Muscle layer of duodenum (tissue), 2 donors: ENCODE measurements around the gene N4BP2.
"Not testable (repeated sequence)": the region's sequence is repeated elsewhere in the genome, so short reads cannot be mapped to it uniquely, and the experiment has no call there.

Experiments
- H3K27ac ChIP-seq: one replicate; pipeline ENCODE4 v1.7.0; 2013; ENCODE audit warnings: mild to moderate bottlenecking, low read length
- H3K27me3 ChIP-seq: one replicate; pipeline ENCODE4 v1.7.0; 2013; ENCODE audit warnings: low read depth, mild to moderate bottlenecking, control low read depth, low read length
- H3K36me3 ChIP-seq, 2 donors: one replicate each; pipeline ENCODE4 v1.7.0; 2013; ENCODE audit warnings: low read length in 2 of 2, control low read depth in 1 of 2, mild to moderate bottlenecking in 1 of 2; ENCODE audit not compliant: insufficient read depth in 2 of 2, control insufficient read depth in 1 of 2
- H3K4me1 ChIP-seq, 2 donors: one replicate each; pipeline ENCODE4 v1.7.0; 2013; ENCODE audit warnings: low read length in 2 of 2, mild to moderate bottlenecking in 2 of 2, control low read depth in 1 of 2, moderate library complexity in 1 of 2; ENCODE audit not compliant: insufficient read depth in 2 of 2, control insufficient read depth in 1 of 2
- H3K4me3 ChIP-seq, 2 donors: one replicate each; pipeline ENCODE4 v1.7.0; 2013; ENCODE audit warnings: low read length in 2 of 2, low read depth in 1 of 2, mild to moderate bottlenecking in 1 of 2
- H3K9me3 ChIP-seq, 2 donors: one replicate each; pipeline ENCODE4 v1.7.0; 2013; ENCODE audit warnings: low read length in 2 of 2, control low read depth in 1 of 2, mild to moderate bottlenecking in 1 of 2; ENCODE audit not compliant: control insufficient read depth in 1 of 2
- donor health status: healthy.

The N4BP2 gene

GRCh38 chr4:40056716-40057585, at the start of gene N4BP2:
TSS of gene N4BP2 (plus strand) at chr4:40056850. CDS start at chr4:40097341, 40,491 bp downstream.
- H3K36me3 ChIP-seq, result peaks cover 0 to 9% of the 10 kb centered on the region in 2 donors
- no peaks in the 10 kb centered on the region for H3K9me3 ChIP-seq
- H3K4me1 ChIP-seq, result peaks cover 0 to 19% of the 10 kb centered on the region in 2 donors
- no peaks in the 10 kb centered on the region for H3K27me3 ChIP-seq
- peak within 1 kb of the TSS; percentile 88 to 96 for H3K4me3 ChIP-seq
- peak within 1 kb of the TSS; percentile 99 for H3K27ac ChIP-seq

DNA sequence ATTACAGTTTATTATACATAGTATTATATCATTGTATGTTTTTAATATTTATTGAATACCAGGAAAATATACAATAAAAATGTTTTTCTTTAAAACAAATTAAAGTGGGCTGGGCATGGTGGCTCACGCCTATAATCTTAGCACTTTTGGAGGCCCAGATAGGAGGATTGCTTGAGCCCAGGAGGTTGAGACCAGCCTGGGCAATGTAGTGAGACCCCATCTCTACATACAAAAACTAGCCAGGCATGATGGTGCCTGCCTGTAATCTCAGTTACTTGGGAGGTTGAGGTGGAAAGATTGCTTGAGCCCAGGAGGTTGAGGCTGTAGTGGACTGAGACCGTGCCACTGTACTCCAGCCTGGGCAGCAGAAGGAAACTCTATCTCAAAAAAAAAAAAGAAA, 40.6 kb upstream of the N4BP2 start:
- Histone ChIP-seq H3K4me1 (no peaks in the 10 kb centered on the region), H3K9me3 (no peaks in the 10 kb centered on the region), H3K36me3 (no peaks in the 10 kb centered on the region), H3K27me3 (no peaks in the 10 kb centered on the region), H3K4me3 (no peak overlapping the region), H3K27ac (no peak overlapping the region)

- Histone ChIP-seq H3K4me3 (no peak overlapping the region), H3K4me1 (no peaks in the 10 kb centered on the region), H3K9me3 (no peaks in the 10 kb centered on the region), H3K36me3 (no peaks in the 10 kb centered on the region), H3K27me3 (no peaks in the 10 kb centered on the region), H3K27ac (no peak overlapping the region)
Observed at GRCh38 chr4:40020221-40020620, 36.4 kb upstream of the N4BP2 start.

GRCh38 chr4:40021116-40021515, 35.5 kb upstream of the N4BP2 start:
- not testable (repeated sequence) for H3K4me1 ChIP-seq, H3K9me3 ChIP-seq, H3K27ac ChIP-seq, H3K4me3 ChIP-seq, H3K36me3 ChIP-seq, H3K27me3 ChIP-seq

- not testable (repeated sequence) for H3K27me3 ChIP-seq, H3K36me3 ChIP-seq, H3K4me1 ChIP-seq, H3K4me3 ChIP-seq, H3K9me3 ChIP-seq, H3K27ac ChIP-seq
Observed at GRCh38 chr4:40024049-40024448, 32.6 kb upstream of the N4BP2 start.

- H3K27me3 ChIP-seq, result no peaks in the 10 kb centered on the region
- H3K27ac ChIP-seq, result no peak overlapping the region
- H3K4me3 ChIP-seq, result no peak overlapping the region
- H3K4me1 ChIP-seq, result no peaks in the 10 kb centered on the region
- H3K9me3 ChIP-seq, result no peaks in the 10 kb centered on the region
- H3K36me3 ChIP-seq, result no peaks in the 10 kb centered on the region
Observed at GRCh38 chr4:40032785-40033184, 23.9 kb upstream of the N4BP2 start.

- Histone ChIP-seq H3K27ac (no peak overlapping the region), H3K27me3 (no peaks in the 10 kb centered on the region), H3K4me1 (no peaks in the 10 kb centered on the region), H3K36me3 (no peaks in the 10 kb centered on the region), H3K9me3 (no peaks in the 10 kb centered on the region), H3K4me3 (no peak overlapping the region)
Observed at GRCh38 chr4:40033613-40034012, 23.0 kb upstream of the N4BP2 start.

DNA sequence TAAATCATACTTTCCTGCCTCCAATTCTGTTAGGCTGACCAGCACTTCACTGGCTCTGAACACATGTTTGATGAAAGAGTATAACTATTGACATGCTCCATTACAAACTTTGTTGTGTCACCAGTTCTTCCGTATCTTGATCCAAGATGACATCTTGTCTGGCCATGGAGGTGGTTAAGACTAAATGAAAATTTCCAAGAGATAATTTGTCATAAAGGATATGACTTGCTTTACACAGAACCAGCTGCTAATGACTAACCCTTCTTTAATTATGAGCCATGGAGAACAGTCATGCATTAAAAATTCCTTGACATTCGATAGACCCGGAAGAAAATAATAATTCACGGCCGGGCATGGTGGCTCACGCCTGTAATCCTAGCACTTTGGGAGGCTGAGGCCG, 17.7 kb upstream of the N4BP2 start:
- no peak overlapping the region for H3K27ac ChIP-seq

GRCh38 chr4:40040908-40041307, 15.7 kb upstream of the N4BP2 start:
- H3K36me3 ChIP-seq, result no peaks in the 10 kb centered on the region
- H3K27me3 ChIP-seq, result no peaks in the 10 kb centered on the region
- no peaks in the 10 kb centered on the region for H3K4me1 ChIP-seq
- H3K27ac ChIP-seq, result no peak overlapping the region
- H3K4me3 ChIP-seq, result no peak overlapping the region
- no peaks in the 10 kb centered on the region for H3K9me3 ChIP-seq

More for the DNA sequence above, 17.7 kb upstream of the N4BP2 start:
- H3K4me1 ChIP-seq, result no peaks in the 10 kb centered on the region
- no peaks in the 10 kb centered on the region for H3K36me3 ChIP-seq
- H3K9me3 ChIP-seq, result no peaks in the 10 kb centered on the region
- H3K4me3 ChIP-seq, result no peak overlapping the region
- no peaks in the 10 kb centered on the region for H3K27me3 ChIP-seq

DNA sequence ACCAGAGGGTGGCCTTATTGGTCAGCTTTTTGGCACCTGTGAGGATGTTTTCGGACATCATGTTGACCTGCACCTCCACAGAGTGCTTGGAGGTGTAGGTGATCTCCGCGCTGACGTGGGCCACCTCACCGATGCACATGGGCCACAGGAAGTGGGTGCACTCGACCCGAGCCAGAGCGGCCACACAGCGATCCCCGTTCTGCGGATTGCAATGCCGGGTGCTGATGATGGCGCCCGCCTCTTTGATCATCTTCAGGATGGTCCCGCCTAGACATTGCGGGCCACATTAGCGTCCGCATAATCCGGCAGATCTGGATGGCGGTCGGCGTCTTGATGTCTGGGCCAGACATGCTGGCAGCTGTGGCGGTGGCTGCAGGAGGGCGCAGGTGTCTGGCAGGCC, 12.9 kb upstream of the N4BP2 start:
- no peaks in the 10 kb centered on the region for H3K36me3 ChIP-seq
- no peak overlapping the region for H3K4me3 ChIP-seq
- no peaks in the 10 kb centered on the region for H3K9me3 ChIP-seq
- no peaks in the 10 kb centered on the region for H3K27me3 ChIP-seq
- H3K4me1 ChIP-seq, result peaks cover 0 to 5% of the 10 kb centered on the region in 2 donors
- H3K27ac ChIP-seq, result no peak overlapping the region

DNA sequence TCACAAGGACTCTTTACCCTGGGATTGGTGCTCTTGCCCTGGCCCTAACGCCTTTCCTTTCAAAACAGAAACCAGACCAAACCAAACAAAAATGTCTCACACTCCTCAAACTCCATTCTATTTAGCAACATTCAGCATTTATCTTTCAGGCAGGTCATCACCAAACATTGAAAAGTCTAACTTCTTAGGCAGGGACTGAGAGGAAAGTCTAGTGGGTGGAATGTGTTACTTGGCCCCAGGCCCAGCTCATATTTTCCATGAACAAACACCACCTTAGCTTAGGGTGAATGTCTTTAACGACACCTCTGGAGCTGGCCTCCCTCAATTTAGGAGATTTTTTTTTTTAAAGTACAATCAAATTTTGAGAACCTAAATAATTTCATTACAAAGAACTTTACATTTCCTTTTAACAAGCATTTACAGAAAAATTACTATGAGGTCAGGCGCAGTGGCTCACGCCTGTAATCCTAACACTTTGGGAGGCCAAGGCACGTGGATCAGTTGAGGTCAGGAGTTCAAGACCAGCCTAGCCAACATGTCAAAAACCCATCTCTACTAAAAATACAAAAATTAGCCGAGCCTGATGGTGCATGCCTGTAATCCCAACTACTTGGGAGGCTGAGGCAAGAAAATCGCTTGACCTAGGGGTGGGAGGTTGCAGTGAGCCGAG, 10.2 kb upstream of the N4BP2 start:
- Histone ChIP-seq H3K4me3 (no peak overlapping the region), H3K36me3 (no peaks in the 10 kb centered on the region), H3K27me3 (no peaks in the 10 kb centered on the region), H3K9me3 (no peaks in the 10 kb centered on the region), H3K27ac (no peak overlapping the region), H3K4me1 (peaks cover 0 to 5% of the 10 kb centered on the region in 2 donors)
